Measurements from ENCODE around the gene NR4A1. TPM values are rescaled to one million over a fixed set of nuclear protein-coding genes. Genes with fewer than 3 reads are reported as not detected.

Gene NR4A1
- total RNA-seq, 2 donors from 2014 or later = 85.1 to 125 TPM

- no peak overlapping the region for H3K27ac ChIP-seq
- intact Hi-C loops (cut with DNase I) = loop anchor here (2.0 kb wide), 1 partner anchor 15 kb away; no protein-coding TSS in a partner anchor
- peaks cover 12% of the 10 kb centered on the region for H3K4me1 ChIP-seq (replicated peaks)
- H3K9me3 ChIP-seq = no peaks in the 10 kb centered on the region
- 89% methylated on average over 10 of the region's 10 CpGs for WGBS
- DNase-seq (ENCODE audit: low spot score) = no peak
- TF ChIP-seq POLR2A (IDR thresholded peaks at IDR 0.05) = no peak
- no peak for TF ChIP-seq CTCF (IDR thresholded peaks at IDR 0.05)
- no peak for TF ChIP-seq POLR2AphosphoS5 (IDR thresholded peaks at IDR 0.05)
- no peaks in the 10 kb centered on the region for H3K36me3 ChIP-seq
- H3K4me3 ChIP-seq = no peak overlapping the region
- H3K27me3 ChIP-seq (replicated peaks; ENCODE audit: insufficient read depth) = no peaks in the 10 kb centered on the region
These were observed 45.9 kb upstream of the NR4A1 start for GRCh38 chr12:52005218-52005902.

- no peak for DNase-seq (ENCODE audit: low spot score)
- peaks cover 19% of the 10 kb centered on the region for H3K4me1 ChIP-seq (replicated peaks)
- WGBS = 47% methylated on average over 25 of the region's 28 CpGs
These were observed 45.1 kb upstream of the NR4A1 start for GRCh38 chr12:52005903-52006703.

GRCh38 chr12:52006726-52007157, 44.5 kb upstream of the NR4A1 start, which contains the start of gene TAMALIN:
Gene TAMALIN (plus strand): TSS chr12:52006946. CDS start chr12:52007020, 74 bp downstream.
- no peaks in the 10 kb centered on the region for H3K27me3 ChIP-seq (replicated peaks; ENCODE audit: insufficient read depth)
- 0% methylated on average over 23 of the region's 60 CpGs for WGBS
- intact Hi-C loops (cut with DNase I) = no loop called here
- H3K27ac ChIP-seq = peak within 1 kb of the TSS; percentile 87 to 88
- no peaks in the 10 kb centered on the region for H3K36me3 ChIP-seq
- peaks cover 19% of the 10 kb centered on the region for H3K4me1 ChIP-seq (replicated peaks)
- H3K4me3 ChIP-seq = peak within 1 kb of the TSS; percentile 75 to 79
- peak; percentile 71 for DNase-seq (ENCODE audit: low spot score)
- TF ChIP-seq POLR2AphosphoS5 (IDR thresholded peaks at IDR 0.05) = peak; percentile 29
- TF ChIP-seq POLR2A (IDR thresholded peaks at IDR 0.05) = peak; percentile 81
- no peak for TF ChIP-seq CTCF (IDR thresholded peaks at IDR 0.05)
- H3K9me3 ChIP-seq = no peaks in the 10 kb centered on the region

More at GRCh38 chr12:52005903-52006703, 45.1 kb upstream of the NR4A1 start:
- Histone ChIP-seq H3K27me3 (replicated peaks; ENCODE audit: insufficient read depth) (no peaks in the 10 kb centered on the region), H3K9me3 (no peaks in the 10 kb centered on the region), H3K4me3 (peak overlapping the region; percentile 75 to 79), H3K36me3 (no peaks in the 10 kb centered on the region), H3K27ac (peak overlapping the region; percentile 87 to 88)
- TF ChIP-seq POLR2AphosphoS5 (IDR thresholded peaks at IDR 0.05) = no peak
- no peak for TF ChIP-seq CTCF (IDR thresholded peaks at IDR 0.05)
- TF ChIP-seq POLR2A (IDR thresholded peaks at IDR 0.05) = no peak
- intact Hi-C loops (cut with DNase I) = loop anchor here (2.0 kb wide), 1 partner anchor 15 kb away; no protein-coding TSS in a partner anchor

- H3K9me3 ChIP-seq = no peaks in the 10 kb centered on the region
- H3K27me3 ChIP-seq (replicated peaks; ENCODE audit: insufficient read depth) = no peaks in the 10 kb centered on the region
- 4% methylated on average over 60 of the region's 72 CpGs for WGBS
- intact Hi-C loops (cut with DNase I) = no loop called here
- DNase-seq (ENCODE audit: low spot score) = no peak
- H3K27ac ChIP-seq = peak overlapping the region; percentile 87 to 88
- H3K4me1 ChIP-seq (replicated peaks) = peaks cover 19% of the 10 kb centered on the region
- H3K4me3 ChIP-seq = peak overlapping the region; percentile 75 to 79
- H3K36me3 ChIP-seq = no peaks in the 10 kb centered on the region
- TF ChIP-seq POLR2AphosphoS5 (IDR thresholded peaks at IDR 0.05) = no peak
- TF ChIP-seq POLR2A (IDR thresholded peaks at IDR 0.05) = no peak
- no peak for TF ChIP-seq CTCF (IDR thresholded peaks at IDR 0.05)
These were observed 43.9 kb upstream of the NR4A1 start for GRCh38 chr12:52007158-52007921.

Measured in prostate gland (tissue), 2 donors.